GM19452 (cell line): Measurements from ENCODE around the gene MAGEC3.

ENCODE experiments used
- ATAC-seq: cut with Tn5 transposase; IDR thresholded peaks from one replicate; pipeline ENCODE4 v1.9.1; 2021; ENCODE audit not compliant: unreplicated experiment

MAGEC3 gene

GRCh38 chrX:141941234-141941633, 103.1 kb downstream of the MAGEC3 start:
- ATAC-seq: no peak

- no peak for ATAC-seq
Observed at GRCh38 chrX:141945426-141945825, 107.3 kb downstream of the MAGEC3 start.

GRCh38 chrX:141947350-141947749, 109.2 kb downstream of the MAGEC3 start:
- no peak for ATAC-seq
